PC-3 (cell line): ENCODE results near the gene ADAP2. TPM values are rescaled to one million over a fixed set of nuclear protein-coding genes. Genes with fewer than 3 reads are reported as not detected.

Source experiments
- ATAC-seq: fragments of 200-7000 bp; cut with Tn5 transposase; 2 replicates; pipeline ENCODE4 v1.9.1; 2020; ENCODE audit warnings: mild to moderate bottlenecking, moderate library complexity
- BruUV-seq: library from RNA; stranded (reverse); fragments of 400-500 nt; replicated peaks from 2 replicates; lab custom pipeline; 2021; lab: Mats Ljungman, UMichigan
- CTCF ChIA-PET: fragments of 300-600 bp; sonication (Branson Sonifier 250); formaldehyde crosslinking; loops from one replicate; lab custom pipeline; 2022; ENCODE audit warnings: antibody characterized with exemption; lab: Charles Lee
- POLR2A ChIA-PET: fragments of 300-600 bp; sonication (Branson Sonifier 250); formaldehyde crosslinking; loops from one replicate; lab custom pipeline; 2022; ENCODE audit warnings: antibody characterized with exemption; ENCODE audit not compliant: unreplicated experiment; lab: Charles Lee
- DNase-seq: peaks from one replicate; pipeline ENCODE4 v3.0.0-alpha.2; 2015
- H2AFZ ChIP-seq: fragments of 300-600 bp; sonication (generic); 2 replicates; pipeline ENCODE4 v1.6.0; 2016; ENCODE audit warnings: antibody characterized with exemption, low read length
- H3F3A ChIP-seq: fragments of 300-600 bp; sonication (generic); one replicate; pipeline ENCODE4 v1.6.0; 2017; ENCODE audit warnings: antibody characterized with exemption, low read length, control low read depth, mild to moderate bottlenecking; ENCODE audit not compliant: unreplicated experiment
- H3K27ac ChIP-seq: fragments of 300-600 bp; sonication (generic); 2 replicates; pipeline ENCODE4 v1.5.1; 2016; ENCODE audit warnings: mild to moderate bottlenecking, low read length
- H3K27me3 ChIP-seq: fragments of 300-600 bp; sonication (generic); 2 replicates; pipeline ENCODE4 v1.6.1; 2016; ENCODE audit warnings: low read length, mixed read lengths
- H3K36me3 ChIP-seq: fragments of 300-600 bp; sonication (generic); 2 replicates; pipeline ENCODE4 v1.6.1; 2016; ENCODE audit warnings: low read depth, mixed run types, low read length, mixed read lengths
- H3K4me1 ChIP-seq: fragments of 300-600 bp; sonication (generic); 2 replicates; pipeline ENCODE4 v1.5.1; 2016; ENCODE audit warnings: low read length; ENCODE audit not compliant: insufficient read depth
- H3K4me2 ChIP-seq: fragments of 300-600 bp; sonication (generic); 2 replicates; pipeline ENCODE4 v1.6.0; 2016; ENCODE audit warnings: low read length
- H3K4me3 ChIP-seq: fragments of 300-600 bp; sonication (generic); 2 replicates; pipeline ENCODE4 v1.5.1; 2016; ENCODE audit warnings: mild to moderate bottlenecking, low read length, mixed read lengths
- H3K79me2 ChIP-seq: fragments of 300-600 bp; sonication (generic); 2 replicates; pipeline ENCODE4 v1.6.1; 2017; ENCODE audit warnings: low read length, mixed read lengths
- H3K9ac ChIP-seq: fragments of 300-600 bp; sonication (generic); 2 replicates; pipeline ENCODE4 v1.6.0; 2016; ENCODE audit warnings: mild to moderate bottlenecking, low read length
- H3K9me2 ChIP-seq: fragments of 300-600 bp; sonication (generic); replicated peaks from 2 replicates; pipeline ENCODE4 v1.6.1; 2016; ENCODE audit warnings: mixed run types, low read length, mixed read lengths
- H3K9me3 ChIP-seq: fragments of 300-600 bp; sonication (generic); 2 replicates; pipeline ENCODE4 v1.6.1; 2016; ENCODE audit warnings: low read length, mixed read lengths
- H4K20me1 ChIP-seq: fragments of 300-600 bp; sonication (generic); 2 replicates; pipeline ENCODE4 v1.6.1; 2016; ENCODE audit warnings: low read length, mixed read lengths
- EZH2 ChIP-seq: fragments of 300-600 bp; sonication (generic); IDR thresholded peaks from one replicate; pipeline ENCODE4 v1.6.1; 2017; ENCODE audit warnings: antibody characterized with exemption, mild to moderate bottlenecking, low read length; ENCODE audit not compliant: unreplicated experiment
- EZH2phosphoT487 ChIP-seq: fragments of 300-600 bp; sonication (generic); IDR thresholded peaks from 2 replicates; pipeline ENCODE4 v1.6.1; 2018; ENCODE audit warnings: mild to moderate bottlenecking, antibody characterized with exemption, low read length, borderline replicate concordance
- intact Hi-C: fragments of 100-400 bp; cut with micrococcal nuclease; formaldehyde crosslinking; loops from 2 replicates; pipeline ENCODE4 v1.9.0; 2023
- total RNA-seq: library from RNA; depleted of rRNA; stranded (reverse); fragments of >200 nt; gene quantifications from 2 replicates; pipeline ENCODE4 v1.2.3, GENCODE V29; 2014
- TF ChIP-seq, protein P1 (sequence below): fragments of 300-600 bp; sonication (generic); conservative IDR thresholded peaks from 2 replicates; pipeline ENCODE4 v1.5.1; 2017; ENCODE audit warnings: antibody characterized with exemption, low read depth, mild to moderate bottlenecking, low read length

ADAP2 gene
- total RNA-seq, 1 experiment from 2014 or later, result 2.5 TPM

GRCh38 chr17:30915833-30916611, 5.7 kb upstream of the ADAP2 start:
- ATAC-seq, result no peak
- intact Hi-C loops, result no loop called here
- Histone ChIP-seq H3K4me1 (0 out of 2 replicates have a peak, but pooled peaks cover under 1% of the 10 kb centered on the region), H4K20me1 (no peaks in the 10 kb centered on the region), H3K27me3 (no peaks in the 10 kb centered on the region), H3K9me2 (no peaks in the 10 kb centered on the region), H3K79me2 (no peaks in the 10 kb centered on the region), H3K9me3 (no peaks in the 10 kb centered on the region), H3K9ac (no peak overlapping the region), H3K4me3 (no peak overlapping the region), H3K27ac (no peak overlapping the region), H3K4me2 (no peak overlapping the region), H2AFZ (no peak overlapping the region), H3K36me3 (no peaks in the 10 kb centered on the region), H3F3A (no peaks in the 10 kb centered on the region)
- ChIA-PET POLR2A (no interaction called here), CTCF (no interaction called here)
- BruUV-seq, result no TSS peak
- DNase-seq, result no peak
- no peak for TF ChIP-seq EZH2phosphoT487
- TF ChIP-seq EZH2, result no peak

GRCh38 chr17:30917050-30917449, 4.7 kb upstream of the ADAP2 start:
- H3K9me3 ChIP-seq, result no peaks in the 10 kb centered on the region
- ChIA-PET POLR2A (no interaction called here), CTCF (no interaction called here)
- no peaks in the 10 kb centered on the region for H3K27me3 ChIP-seq
- intact Hi-C loops, result no loop called here
- H3K79me2 ChIP-seq, result no peaks in the 10 kb centered on the region
- H3K4me3 ChIP-seq, result no peak overlapping the region
- no peaks in the 10 kb centered on the region for H4K20me1 ChIP-seq
- no peak overlapping the region for H2AFZ ChIP-seq
- DNase-seq (no peak), ATAC-seq (no peak)
- no peaks in the 10 kb centered on the region for H3K9me2 ChIP-seq
- H3K4me1 ChIP-seq, result 0 out of 2 replicates have a peak, but pooled peaks cover 6% of the 10 kb centered on the region
- H3K27ac ChIP-seq, result no peak overlapping the region
- H3F3A ChIP-seq, result no peaks in the 10 kb centered on the region
- TF ChIP-seq EZH2 (no peak), EZH2phosphoT487 (no peak)
- TF ChIP-seq, protein P1, sequence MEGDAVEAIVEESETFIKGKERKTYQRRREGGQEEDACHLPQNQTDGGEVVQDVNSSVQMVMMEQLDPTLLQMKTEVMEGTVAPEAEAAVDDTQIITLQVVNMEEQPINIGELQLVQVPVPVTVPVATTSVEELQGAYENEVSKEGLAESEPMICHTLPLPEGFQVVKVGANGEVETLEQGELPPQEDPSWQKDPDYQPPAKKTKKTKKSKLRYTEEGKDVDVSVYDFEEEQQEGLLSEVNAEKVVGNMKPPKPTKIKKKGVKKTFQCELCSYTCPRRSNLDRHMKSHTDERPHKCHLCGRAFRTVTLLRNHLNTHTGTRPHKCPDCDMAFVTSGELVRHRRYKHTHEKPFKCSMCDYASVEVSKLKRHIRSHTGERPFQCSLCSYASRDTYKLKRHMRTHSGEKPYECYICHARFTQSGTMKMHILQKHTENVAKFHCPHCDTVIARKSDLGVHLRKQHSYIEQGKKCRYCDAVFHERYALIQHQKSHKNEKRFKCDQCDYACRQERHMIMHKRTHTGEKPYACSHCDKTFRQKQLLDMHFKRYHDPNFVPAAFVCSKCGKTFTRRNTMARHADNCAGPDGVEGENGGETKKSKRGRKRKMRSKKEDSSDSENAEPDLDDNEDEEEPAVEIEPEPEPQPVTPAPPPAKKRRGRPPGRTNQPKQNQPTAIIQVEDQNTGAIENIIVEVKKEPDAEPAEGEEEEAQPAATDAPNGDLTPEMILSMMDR, result no peak
- no peak overlapping the region for H3K9ac ChIP-seq
- BruUV-seq, result no TSS peak
- no peaks in the 10 kb centered on the region for H3K36me3 ChIP-seq
- H3K4me2 ChIP-seq, result no peak overlapping the region

GRCh38 chr17:30920282-30920681, 1.5 kb upstream of the ADAP2 start:
- H3K79me2 ChIP-seq, result no peaks in the 10 kb centered on the region
- H2AFZ ChIP-seq, result no peak overlapping the region
- H3K4me1 ChIP-seq, result 0 out of 2 replicates have a peak, but pooled peaks cover 6% of the 10 kb centered on the region
- no peaks in the 10 kb centered on the region for H3K36me3 ChIP-seq
- ChIA-PET CTCF (no interaction called here), POLR2A (no interaction called here)
- H3K27me3 ChIP-seq, result no peaks in the 10 kb centered on the region
- DNase-seq, result no peak
- intact Hi-C loops, result no loop called here
- H3K9ac ChIP-seq, result no peak overlapping the region
- TF ChIP-seq, protein P1, result no peak
- TF ChIP-seq EZH2, result no peak
- no peak for TF ChIP-seq EZH2phosphoT487
- H3K4me2 ChIP-seq, result no peak overlapping the region
- H3K4me3 ChIP-seq, result no peak overlapping the region
- no peak for ATAC-seq
- no peaks in the 10 kb centered on the region for H3K9me3 ChIP-seq
- no peaks in the 10 kb centered on the region for H4K20me1 ChIP-seq
- H3K27ac ChIP-seq, result no peak overlapping the region
- BruUV-seq, result no TSS peak
- H3F3A ChIP-seq, result no peaks in the 10 kb centered on the region
- H3K9me2 ChIP-seq, result no peaks in the 10 kb centered on the region
